22Rv1 (cell line): ENCODE measurements around the gene ADAMTS17.
"Not testable (repeated sequence)": the region's sequence is repeated elsewhere in the genome, so short reads cannot be mapped to it uniquely, and the experiment has no call there.

Experiments
- H3K27ac ChIP-seq: fragments of 450-650 bp; 2 replicates; pipeline ENCODE4 v1.5.1; 2017
- ZFX ChIP-seq: fragments of 450-650 bp; IDR thresholded peaks from 2 replicates; pipeline ENCODE4 v1.6.1; 2017; ENCODE audit warnings: antibody characterized with exemption, borderline replicate concordance
- TF ChIP-seq, protein P1 (sequence below): fragments of 450-650 bp; IDR thresholded peaks from 2 replicates; pipeline ENCODE4 v1.5.1; 2017; ENCODE audit warnings: mild to moderate bottlenecking

Gene ADAMTS17

DNA sequence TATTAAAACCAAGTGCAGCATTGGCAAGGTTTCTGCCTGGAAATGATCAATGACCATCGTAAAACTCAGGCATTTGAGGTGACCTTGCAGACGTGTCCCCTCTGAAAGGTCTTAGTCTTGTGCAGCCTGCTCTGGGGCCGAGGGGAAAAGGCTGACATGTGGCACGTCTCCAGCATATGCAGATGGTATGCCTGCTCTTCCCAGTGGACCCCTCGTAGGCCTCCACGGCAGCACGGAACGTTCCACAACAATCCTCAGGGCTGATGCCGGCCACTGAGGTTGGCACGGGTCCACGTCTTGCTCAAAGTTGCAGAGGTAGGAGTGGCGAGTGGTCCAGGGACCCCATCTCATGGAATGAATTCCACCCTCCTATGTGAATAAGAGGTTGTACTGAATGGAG lies 361.0 kb downstream of the ADAMTS17 start:
- no peak for TF ChIP-seq ZFX
- TF ChIP-seq, protein P1, sequence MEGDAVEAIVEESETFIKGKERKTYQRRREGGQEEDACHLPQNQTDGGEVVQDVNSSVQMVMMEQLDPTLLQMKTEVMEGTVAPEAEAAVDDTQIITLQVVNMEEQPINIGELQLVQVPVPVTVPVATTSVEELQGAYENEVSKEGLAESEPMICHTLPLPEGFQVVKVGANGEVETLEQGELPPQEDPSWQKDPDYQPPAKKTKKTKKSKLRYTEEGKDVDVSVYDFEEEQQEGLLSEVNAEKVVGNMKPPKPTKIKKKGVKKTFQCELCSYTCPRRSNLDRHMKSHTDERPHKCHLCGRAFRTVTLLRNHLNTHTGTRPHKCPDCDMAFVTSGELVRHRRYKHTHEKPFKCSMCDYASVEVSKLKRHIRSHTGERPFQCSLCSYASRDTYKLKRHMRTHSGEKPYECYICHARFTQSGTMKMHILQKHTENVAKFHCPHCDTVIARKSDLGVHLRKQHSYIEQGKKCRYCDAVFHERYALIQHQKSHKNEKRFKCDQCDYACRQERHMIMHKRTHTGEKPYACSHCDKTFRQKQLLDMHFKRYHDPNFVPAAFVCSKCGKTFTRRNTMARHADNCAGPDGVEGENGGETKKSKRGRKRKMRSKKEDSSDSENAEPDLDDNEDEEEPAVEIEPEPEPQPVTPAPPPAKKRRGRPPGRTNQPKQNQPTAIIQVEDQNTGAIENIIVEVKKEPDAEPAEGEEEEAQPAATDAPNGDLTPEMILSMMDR: no peak
- H3K27ac ChIP-seq: no peak overlapping the region

DNA sequence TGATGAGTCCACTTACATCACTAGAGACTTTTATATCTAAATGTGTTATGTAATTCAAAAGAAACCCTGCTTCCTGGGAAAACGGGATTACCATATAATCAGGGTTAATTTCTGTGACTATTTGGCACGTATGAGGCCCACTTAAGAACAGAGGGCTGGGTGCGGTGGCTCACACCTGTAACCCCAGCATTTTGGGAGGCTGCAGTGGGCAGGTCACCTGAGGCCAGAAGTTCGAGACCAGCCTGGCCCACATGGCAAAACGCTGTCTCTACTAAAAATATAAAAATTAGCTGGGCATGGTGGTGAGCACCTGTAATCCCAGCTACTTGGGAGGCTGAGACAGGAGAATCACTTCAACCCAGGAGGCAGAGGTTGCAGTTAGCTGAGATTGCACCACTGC lies 361.9 kb downstream of the ADAMTS17 start:
- not testable (repeated sequence) for H3K27ac ChIP-seq

DNA sequence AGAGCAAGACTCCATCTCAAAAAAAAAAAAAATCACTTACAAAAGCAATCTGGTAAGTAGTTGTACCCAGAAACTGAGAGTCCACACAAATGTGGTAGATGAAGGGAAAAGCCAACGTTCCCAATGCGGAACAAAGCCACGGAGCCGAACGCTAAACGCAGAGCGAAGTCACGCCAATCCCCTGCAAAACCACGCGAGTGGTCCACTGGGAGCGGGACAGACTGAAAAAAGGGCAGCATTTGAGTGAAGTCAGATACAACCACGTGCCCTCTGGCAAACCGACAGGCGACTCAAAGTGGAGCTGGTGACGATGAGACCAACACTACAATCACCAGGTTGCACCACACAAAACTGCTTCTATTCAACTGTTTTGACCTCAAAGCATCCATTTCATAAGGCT lies 362.4 kb downstream of the ADAMTS17 start:
- H3K27ac ChIP-seq: no peak overlapping the region
- no peak for TF ChIP-seq ZFX
- TF ChIP-seq, protein P1: no peak

DNA sequence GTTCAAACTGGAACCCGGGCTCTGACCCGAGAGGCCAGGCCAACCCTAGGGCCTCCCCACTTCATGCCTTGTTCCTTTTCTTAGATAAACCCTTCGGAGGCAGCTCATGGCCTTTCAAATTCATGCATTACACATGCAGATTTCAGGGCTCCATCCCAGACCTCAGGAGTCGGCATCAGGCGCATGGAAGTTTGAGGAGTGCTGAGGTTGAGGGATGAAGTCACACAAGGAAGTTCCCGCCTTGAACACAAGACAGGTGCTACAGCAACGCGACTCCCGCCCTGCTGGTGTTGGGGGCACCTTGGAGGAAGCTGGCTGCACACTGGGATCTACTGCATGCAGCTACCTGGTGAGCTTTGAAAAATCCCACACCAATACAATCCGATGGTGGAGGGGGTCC lies 363.3 kb downstream of the ADAMTS17 start:
- TF ChIP-seq, protein P1: no peak
- no peak for TF ChIP-seq ZFX
- no peak overlapping the region for H3K27ac ChIP-seq

DNA sequence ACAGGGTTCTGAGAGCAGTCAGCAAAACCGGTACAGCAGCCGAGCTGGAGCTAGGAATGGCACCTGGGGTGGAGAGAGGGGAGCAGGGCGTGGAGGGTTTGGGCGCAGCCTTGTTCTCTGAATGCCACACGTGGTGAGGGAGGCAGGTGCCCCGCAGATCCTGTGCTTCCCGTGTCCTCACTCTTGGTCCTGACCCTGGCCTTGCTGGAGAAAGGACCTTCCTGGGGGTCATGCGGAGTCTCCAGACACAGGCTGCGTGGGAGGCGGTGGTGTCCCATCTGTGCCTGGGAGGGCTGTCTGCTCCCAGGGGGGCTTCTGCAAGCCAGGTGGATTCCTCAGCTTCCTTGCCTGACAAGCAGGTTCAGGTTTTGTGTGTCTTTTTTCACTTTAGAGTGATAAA lies 363.8 kb downstream of the ADAMTS17 start:
- no peak overlapping the region for H3K27ac ChIP-seq
- no peak for TF ChIP-seq ZFX
- TF ChIP-seq, protein P1: no peak

DNA sequence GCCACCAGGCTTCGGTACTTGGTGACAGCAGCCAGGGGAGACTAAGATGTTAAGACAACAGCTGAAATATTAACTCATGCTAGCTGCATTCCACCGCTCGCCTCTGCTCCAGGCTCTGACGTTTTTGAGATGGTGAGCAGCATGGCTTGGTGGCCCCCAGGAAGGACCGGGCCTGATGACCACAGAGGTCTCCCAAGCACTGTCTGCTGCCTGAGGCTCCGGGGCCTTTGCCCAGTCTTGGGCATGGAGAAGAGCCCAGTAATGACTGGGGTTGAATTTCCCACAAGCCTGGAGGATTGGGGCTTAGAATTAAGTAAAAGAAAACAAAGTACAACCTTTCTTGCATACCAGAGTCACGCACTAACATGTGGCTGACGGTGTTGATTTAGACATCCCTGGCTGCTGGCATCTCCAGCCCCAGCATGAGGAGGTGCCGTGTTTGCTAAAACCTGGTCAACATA lies 364.9 kb downstream of the ADAMTS17 start:
- no peak for TF ChIP-seq ZFX
- TF ChIP-seq, protein P1: no peak
- no peak overlapping the region for H3K27ac ChIP-seq

DNA sequence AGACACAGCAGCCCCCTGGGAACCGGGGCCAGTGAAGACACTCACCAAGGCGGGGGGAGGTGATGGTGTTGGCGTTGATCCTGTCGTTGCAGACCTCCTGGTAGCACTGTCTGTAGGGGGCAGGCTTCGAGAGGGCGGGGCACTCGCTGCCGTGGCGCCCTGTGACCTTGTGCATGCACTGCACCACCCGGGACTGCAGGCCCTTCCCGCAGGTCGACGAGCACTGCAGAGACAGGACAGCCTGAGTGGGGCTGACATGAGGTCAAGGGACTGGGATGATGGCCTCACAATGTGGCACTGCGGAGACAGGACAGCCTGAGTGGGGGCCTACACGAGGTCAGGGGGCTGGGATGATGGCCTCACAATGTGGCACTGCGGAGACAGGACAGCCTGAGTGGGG lies 365.8 kb downstream of the ADAMTS17 start:
- TF ChIP-seq ZFX: no peak
- TF ChIP-seq, protein P1: no peak

DNA sequence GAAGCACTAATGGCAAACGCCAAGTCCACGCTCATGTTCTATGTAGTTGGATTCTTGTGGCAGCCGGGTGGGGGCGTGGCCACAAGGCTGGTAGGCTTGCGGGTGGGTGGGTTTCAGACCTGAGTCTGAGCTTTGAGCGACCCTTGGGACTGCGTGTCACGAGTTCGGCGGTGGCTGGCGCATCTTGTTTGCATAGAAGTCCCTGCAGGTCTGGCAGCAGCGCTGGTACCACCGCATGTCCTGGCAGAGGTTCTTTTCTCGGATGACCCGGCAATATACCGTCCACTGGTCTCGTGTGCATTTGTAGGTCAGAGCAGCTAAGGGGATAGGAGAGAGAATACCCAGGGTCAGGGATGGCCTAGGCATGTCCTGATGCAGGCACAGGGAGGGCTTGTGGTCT lies 367.5 kb downstream of the ADAMTS17 start:
- H3K27ac ChIP-seq: no peak overlapping the region
- TF ChIP-seq ZFX: no peak
- TF ChIP-seq, protein P1: no peak

More for the DNA sequence above, 365.8 kb downstream of the ADAMTS17 start:
- no peak overlapping the region for H3K27ac ChIP-seq
